Activated T-cell treated with anti-CD3 and anti-CD28 coated beads for 4 hours (primary cell): ENCODE results near the gene HTR3B.
"Not testable (repeated sequence)": the region's sequence is repeated elsewhere in the genome, so short reads cannot be mapped to it uniquely, and the experiment has no call there.

Experiments used
- DNase-seq: peaks from one replicate; pipeline ENCODE4 v3.0.0-alpha.2; 2020

HTR3B gene

DNA sequence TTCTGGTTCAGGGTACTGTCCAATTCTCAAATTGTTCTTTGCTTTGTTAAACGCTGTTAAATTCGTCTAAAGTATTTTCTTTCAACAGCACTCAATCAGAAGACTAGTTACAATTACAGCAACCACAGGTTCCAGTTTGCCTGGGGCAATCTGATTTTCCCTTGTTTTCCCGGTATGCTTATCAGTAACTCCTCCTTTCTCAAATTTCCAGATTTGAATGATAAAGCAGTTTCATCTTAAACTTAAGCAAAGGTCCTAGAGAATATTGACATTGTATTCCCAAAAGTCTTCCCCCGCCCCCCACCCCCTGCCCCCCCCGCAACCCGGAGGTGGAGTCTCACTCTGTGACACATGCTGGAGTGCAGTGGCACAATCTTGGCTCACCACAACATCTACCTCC lies 18.7 kb upstream of the HTR3B start:
- no peak for DNase-seq

DNA sequence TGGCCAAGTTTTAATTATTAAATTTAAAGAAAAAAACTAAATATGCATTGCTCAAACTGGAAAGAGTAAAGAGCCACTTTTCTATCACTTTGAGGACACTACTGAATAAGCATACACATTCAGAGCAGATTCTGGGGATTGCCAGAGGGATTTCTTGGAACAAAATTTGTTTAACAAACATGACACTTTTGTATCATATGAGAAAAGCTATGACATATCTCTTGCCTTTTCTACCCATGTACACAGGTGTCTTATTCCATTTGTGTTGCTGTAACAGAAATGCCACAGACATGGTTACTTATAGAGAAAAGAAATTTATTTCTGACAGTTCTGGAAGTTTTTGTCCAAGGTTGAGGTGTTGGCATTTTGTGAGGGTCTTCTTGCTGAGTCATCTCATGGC lies 15.7 kb upstream of the HTR3B start:
- DNase-seq = no peak

DNA sequence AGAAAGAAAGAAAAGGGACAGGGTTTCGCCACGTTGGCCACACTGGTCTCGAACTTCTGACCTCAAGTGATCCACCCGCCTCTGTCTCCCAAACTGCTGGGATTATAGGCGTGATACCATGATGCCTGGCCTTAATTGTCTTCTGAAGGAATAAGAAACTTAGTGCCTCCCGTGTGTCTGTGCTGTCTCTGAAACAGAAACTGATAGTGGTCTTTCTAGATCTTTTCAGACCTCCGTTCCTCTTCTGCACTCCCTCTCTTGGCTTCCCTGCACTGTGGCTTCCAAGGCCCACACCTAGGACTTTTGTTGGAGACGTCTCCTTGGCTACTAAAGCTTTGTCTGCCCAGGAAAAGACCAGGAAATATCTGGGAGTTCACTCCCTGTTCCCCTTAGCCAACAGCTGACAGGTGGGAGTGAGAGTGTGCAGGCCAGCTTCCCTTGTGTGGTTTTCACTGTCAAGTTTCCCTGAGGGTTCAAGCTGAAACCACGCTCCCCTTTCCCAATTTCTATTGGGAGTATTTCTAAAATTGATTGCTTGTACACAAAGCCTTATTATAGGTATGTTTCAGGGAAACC lies 10.1 kb upstream of the HTR3B start:
- no peak for DNase-seq

DNA sequence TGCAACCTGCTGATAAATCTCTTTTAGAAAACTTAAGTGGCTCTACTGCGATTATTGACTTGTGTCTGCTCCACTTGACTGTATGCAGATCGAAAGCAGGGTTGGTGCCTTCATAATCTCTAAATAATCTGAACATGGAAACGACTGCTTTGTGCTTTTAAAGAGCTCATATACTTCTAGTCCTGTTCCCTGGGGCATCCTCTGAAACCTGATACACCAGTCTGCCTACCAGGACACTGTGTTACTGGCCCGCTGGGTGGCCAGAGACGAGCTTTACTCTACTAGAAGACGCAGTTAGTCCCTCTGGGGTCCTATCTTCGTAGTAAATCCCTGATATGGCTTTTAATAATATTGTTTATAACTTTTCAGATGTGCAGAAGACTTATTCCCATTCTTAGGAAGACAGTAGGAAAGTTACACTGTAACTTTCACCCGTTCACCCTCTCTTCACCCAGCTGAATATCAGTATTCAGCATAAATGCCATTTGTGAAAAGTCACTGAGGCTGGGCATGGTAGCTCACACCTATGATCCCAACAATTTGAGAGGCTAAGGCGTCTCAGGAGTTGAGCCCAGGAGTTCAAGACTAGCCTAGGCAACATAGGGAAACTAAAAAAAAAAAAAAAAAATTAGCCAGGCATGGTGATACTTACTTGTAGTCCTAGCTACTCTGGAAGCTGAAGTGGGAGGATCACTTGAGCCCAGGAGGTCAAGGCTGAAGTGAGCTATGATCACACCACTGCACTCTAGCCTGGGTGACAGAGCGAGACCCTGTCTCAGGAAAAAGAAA lies 9.0 kb upstream of the HTR3B start:
- no peak for DNase-seq

DNA sequence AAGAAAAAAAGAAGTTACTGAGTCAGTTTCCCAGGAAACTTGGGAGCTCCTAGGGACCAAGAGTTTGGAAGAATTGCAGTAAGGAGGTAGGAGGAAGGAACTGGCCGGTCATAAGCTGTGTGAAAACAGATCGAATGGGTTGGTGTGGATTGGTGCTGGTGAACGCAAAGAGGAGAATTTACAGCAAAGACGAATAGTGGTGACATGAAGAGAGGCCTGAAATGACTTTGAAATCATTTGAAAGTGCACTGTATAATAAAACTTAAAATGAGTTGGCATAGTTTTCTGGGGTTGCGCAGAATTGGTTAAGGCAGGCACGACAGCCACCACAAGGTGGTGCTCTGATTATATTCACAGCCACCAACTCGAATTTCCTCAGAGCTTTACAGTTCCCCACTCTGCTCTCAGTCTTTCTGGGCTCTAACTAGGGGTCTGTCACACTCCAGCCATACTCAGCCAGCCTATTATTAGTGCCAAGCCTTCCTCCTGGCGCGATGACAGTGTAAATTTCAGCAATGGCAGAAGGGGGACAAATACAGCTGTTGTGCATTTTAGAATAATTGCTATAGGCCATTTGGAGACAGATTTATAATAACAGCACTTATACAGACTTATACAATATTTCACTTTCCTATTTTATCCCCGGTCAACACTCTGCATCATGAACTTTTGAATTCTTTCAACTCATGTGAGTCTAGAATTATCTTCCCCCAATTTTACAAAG lies 8.3 kb upstream of the HTR3B start:
- DNase-seq = no peak

DNA sequence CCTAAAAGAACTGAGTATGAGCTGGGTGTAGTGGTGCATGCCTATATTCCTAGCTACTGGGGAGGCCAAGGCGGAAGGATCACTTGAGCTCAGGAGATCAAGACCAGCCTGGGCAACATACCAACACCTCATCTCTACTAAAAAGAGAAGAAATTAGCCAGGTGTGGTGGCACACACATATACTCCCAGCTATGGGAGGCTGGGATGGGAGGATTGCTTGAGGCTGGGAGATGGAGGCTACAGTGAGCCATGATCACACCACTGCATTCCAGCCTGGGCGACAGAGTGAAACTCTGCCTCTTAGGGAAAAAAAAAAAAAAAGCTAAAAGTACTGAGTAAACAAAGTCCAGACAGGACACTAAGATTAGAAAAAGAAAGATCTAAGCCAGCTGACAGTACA lies 3.5 kb upstream of the HTR3B start:
- no peak for DNase-seq

DNA sequence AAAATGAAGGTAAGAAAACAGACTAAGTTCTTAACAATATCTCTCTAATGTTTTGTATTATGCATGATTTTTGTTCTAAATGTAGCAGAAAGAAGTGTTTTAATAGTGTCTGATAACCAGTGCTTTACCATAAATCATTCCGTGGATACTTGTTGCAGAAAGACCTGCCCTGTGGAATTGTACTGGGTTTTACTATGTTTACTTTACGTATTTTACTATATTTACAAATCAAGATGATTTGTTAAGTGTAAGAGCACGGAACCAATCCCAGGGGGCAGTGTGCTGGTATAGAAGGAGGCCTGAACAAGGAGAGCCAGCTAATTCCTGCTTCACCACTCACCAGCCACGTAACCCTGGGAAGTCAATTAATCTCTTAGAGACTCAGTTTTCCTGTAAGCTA lies 1.4 kb downstream of the HTR3B start:
- no peak for DNase-seq

DNA sequence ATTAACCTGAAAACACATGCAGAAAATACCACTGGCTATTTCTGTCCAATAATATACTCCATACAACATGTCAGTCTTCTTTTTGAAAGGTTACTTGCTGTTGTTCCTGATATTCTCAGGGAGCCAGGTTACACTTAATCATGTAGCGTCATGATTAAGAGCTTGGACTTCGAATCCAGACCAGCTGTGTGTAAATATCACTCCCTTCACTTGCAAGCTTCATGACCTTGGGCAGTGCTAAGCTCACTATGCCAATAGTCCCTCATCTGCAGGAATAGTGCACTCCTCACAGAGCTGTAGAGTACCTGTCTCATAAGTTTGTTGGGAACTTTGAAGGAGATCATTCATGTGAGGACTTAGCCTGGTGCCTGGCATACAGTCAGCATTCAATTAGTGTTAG lies 1.9 kb downstream of the HTR3B start:
- no peak for DNase-seq

DNA sequence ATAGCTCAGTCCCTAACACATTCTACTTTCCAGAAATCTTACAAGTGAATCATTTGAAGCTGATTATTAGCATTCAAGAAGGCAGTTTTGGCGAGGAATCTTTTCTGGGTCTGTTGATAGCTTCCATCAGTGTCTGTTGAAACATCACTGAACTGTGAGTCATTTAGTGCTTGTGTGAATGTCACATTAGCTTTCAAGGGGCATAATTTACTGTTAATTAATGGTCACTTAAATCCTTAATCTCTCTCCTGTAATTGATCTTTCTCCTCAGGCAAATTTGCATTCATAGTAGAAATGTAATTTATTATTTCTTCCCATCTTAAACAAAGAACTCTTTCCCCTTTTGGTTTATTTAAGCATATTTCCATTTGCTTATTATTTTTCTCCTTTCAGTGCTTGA lies 2.6 kb downstream of the HTR3B start:
- no peak for DNase-seq

DNA sequence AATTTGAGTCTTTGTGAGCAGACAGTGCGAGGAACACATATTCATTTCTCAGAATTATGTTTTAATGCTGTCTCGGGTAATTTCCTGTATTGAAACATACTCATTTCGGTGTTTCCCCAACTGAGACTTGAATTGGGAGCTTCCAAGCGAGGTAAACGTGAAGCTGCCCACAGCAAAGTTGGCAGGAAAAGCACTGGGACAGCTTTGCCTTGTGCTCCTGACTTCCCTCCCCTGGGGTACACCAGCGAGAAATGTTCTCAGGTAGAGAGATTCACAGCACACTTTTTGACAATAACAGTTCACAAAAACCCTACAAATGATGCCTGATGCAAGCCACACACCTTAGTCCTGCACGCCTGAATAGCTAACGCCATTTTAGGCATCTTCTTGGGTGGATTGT lies 3.1 kb downstream of the HTR3B start:
- DNase-seq = no peak

DNA sequence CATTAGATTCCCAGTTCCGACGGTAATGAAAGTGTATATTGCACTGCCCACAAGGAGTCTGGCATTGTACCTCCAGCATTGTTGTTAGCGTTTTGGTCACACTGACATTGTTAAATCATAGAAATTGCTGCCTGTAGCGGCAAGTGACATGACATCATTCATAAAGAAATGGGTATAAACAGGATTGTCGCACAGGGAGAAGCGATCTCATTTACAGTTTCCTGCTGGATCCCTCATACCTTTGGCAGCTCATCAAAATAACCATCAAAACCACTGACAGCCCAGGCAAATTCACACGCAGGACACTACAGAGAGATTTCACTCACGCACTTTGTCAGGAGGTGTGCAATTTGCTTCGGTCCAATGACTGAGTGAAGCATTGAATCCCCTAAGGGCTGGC lies 3.5 kb downstream of the HTR3B start:
- DNase-seq = no peak

DNA sequence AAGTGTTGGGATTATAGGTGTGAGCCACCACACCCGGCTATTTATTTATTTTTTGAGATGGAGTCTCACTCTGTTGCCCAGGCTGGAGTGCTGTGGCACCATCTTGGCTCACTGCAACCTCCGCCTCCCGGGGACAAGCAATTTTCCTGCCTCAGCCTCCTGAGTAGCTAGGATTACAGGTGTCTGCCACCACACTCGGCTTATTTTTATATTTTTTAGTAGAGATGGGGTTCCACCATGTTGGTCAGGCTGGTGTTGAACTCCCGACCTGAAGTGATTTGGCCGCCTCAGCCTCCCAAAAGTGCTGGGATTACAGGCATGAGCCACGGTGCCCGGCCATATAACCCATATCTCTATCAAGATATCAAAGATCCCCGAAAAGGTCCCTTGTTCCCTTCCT lies 6.9 kb downstream of the HTR3B start:
- DNase-seq = not testable (repeated sequence)

DNA sequence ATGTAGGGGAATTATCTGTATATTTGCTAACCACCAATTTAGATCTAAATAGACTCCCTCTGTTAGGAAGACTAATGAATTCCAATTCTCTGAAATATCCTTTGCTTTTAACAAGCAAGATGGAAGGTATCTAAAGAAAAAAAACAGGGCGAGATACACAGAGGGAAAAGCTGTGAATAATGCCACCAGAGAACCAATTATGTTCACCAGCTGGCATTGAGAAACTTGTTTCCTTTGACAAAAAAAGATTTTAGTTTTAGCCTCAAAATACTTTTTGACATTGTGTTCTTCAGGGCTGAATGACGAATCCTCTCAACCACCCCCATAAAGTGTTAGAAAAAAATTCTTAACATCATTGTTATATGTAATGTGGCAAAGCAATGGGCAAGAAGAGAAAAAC lies 19.0 kb downstream of the HTR3B start:
- no peak for DNase-seq

DNA sequence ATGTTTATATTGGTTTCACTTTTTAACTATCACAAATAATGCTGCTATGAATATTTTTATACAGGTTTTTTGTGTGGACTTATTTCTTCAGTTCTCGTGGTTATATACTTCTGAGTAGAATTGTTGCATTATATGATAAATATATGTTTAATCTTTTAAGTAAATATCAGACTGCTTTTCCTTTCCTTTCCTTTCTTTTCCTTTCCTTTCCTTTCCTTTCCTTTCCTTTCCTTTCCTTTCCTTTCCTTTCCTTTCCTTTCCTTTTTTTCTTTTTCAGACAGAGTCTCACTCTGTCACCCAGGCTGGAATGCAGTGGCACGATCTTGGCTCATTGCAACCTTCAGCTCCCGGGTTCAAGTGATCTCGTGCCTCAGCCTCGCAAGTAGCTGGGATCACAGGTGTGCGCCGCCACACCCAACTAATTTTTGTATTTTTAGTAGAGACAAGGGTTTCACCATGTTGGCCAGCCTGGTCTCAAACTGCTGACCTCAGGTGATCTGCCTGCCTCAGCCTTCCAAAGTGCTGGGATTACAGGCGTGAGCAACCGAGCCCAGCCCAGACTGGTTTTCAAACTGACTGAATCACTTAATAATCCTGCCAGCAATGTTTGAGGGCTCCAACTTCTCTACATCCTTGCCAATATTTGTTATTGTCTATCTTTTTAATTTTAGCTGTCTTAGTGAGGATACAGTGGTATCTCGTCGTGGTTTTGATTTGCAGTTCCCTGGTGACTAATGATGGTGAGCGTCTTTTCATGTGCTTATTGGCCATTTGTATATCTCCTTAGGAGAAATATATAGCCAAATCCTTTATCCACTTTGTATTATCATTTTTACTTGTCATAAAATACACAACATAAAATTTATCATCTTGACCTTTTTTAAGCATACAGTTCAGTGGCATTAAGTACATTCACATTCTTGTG lies 21.9 kb downstream of the HTR3B start:
- no peak for DNase-seq

DNA sequence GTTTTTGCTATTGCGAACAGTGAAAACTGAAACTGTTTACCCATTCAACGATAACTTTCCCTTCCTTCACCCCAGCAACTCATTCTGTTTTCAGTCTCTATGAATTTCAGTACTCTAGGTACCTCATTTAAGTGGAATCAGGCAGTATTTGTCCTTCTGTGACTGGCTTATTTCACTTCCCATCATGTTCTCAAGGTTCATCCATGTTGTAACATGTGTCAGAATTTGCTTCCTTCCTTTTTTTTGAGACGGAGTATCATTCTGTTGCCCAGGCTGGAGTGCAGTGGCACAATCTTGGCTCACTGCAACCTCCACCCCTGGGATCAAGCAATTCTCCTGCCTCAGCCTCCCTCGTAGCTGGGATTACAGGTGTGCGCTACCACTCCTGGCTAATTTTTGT lies 23.7 kb downstream of the HTR3B start:
- DNase-seq = no peak

DNA sequence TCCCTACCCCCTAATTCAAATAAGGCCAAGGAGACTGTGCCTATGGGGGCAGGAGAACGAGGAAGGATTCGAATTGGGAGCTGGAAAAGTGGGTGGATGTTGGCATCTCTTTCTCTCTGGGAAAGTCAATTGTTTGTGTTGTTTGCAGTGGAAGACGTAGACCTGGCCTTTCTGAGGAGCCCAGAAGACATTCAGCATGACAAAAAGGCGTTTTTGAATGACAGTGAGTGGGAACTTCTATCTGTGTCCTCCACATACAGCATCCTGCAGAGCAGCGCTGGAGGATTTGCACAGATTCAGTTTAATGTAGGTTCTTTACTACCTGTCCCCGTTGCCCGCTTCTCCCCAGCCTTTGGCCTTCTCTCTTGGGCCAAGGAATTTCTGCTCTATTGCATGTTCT lies 28.2 kb downstream of the HTR3B start:
- no peak for DNase-seq

DNA sequence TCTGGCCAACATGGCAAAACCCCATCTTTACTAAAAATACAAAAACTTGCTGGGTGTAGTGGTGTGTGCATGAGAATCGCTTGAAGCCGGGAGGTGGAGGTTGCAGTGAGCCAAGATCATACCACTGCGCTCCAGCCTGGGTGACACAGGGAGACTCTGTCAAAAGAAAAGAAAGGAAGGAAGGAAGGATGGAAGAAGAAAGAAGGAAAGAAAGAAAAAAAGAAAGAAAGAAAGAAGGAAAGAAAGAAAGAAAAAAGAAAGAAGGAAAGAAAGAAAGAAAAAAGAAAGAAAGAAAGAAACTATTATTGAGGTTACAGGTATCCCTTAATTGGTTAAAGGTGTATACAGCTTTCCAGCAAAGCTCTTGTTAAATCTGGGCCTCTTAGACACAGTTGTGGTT lies 29.6 kb downstream of the HTR3B start:
- not testable (repeated sequence) for DNase-seq

DNA sequence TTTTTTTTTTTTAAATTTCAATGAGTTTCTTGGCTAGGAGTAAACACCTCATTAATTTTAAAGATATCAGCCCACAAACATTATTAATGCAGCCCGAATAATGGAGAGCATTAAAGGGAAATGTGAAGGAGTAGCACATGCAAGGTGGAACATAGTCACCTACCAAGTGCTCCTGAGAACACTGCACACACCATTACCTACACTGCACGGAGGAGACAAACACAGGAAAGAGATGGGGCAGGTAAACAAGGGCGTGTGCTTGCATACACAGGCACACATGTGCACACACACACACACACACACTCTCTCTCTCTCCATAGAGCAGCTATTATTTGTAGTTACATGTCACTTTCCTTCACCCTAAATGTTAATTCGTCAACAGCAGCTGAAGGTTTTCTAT lies 30.2 kb downstream of the HTR3B start:
- no peak for DNase-seq

DNA sequence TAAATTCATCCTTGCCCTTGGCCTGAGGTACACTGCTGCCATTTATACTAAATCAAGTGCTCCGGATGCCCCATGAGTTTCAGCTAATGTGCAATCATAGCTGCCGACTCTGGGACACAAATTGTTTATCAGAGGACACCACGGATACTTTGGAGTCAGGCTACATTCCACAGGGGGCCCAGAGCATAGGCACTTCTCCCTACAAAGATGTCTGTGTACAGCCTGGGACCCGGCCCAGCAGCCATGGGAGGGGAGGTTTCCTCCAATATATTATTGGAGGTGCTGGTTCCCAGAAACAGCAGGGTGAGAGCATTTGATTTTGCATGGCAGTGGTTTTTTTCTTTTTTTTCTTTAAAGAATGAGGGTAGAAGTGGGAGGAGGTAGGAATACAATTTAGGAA lies 31.3 kb downstream of the HTR3B start:
- DNase-seq = no peak

DNA sequence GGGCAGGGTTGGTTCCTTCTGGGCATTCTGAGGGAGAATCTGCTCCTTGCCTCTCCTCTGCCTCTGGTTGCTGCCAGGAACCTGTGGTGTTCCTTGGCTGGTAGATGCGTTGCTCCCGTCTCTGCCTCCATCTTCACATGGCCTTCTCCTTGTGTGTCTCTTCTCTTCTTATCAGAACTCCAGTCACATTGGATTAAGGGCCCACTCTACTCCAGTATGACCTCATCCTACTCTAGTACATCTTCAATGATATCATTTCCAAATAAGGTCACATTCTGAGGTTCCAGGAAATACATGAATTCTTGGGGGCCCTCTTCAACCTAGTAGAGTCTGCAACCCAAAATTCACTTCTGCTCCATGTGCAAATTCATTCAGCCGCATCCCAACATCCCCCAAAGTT lies 33.3 kb downstream of the HTR3B start:
- no peak for DNase-seq

DNA sequence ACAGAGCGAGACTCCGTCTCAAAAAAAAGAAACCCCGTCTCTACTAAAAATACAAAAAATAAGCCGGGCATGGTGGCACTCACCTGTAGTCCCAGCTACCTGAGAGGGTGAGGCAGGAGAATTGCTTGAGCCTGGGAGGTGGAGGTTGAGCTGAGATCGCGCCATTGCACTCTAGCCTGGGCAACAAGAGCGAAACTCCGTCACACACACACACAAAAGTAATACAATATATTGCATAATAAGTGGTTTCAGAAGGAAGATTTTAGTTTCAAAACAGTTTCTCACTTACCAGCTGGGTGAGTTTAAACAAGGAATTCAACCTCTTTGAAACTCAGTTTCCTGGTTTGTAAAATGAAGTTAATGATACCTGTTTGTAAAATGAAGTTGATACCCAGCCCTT lies 37.7 kb downstream of the HTR3B start:
- DNase-seq = no peak

DNA sequence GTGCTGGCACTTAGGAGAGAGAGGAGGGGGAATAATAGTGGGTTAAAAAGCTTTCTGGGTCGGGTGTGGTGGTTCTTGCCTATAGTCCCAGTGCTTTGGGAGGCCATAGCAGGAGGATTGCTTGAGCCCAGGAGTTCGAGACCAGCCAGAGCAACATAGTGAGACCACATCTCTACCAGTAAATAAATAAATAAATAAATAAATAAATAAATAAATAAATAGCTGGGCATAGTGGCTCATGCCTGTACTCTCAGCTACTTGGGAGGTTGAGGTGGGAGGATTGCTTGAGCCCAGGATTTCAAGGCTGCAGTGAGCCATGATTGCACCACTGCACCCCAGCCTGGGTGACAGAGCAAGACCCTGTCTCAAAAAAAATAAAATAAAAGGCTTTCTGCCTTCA lies 41.6 kb downstream of the HTR3B start:
- not testable (repeated sequence) for DNase-seq

DNA sequence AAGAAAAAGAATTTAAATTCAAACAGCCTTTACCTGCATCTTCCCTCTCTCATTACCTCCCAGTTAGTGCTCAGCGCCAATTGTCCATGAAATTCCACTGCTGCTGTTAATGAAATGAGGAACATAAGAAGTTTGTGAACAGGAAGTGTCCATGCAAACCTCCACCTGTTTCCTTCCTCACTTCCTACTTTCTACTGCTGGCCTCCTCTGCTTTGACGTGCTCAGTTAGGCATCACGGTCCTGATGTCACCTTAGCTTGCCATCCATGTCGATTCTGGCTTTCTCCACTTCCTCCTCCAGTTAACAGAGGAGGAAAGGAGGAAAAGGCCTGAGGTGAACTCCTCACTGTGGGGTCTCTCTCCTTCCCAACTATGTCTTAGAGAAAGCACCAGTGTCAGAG lies 43.4 kb downstream of the HTR3B start:
- DNase-seq = no peak
